HUES6 (cell line): ENCODE measurements around the gene SULT4A1.

Source experiments
- H3K27ac ChIP-seq: 2 replicates; pipeline ENCODE4 v1.7.0; 2013; ENCODE audit warnings: low read depth, mild to moderate bottlenecking, low read length, inconsistent platforms
- H3K27me3 ChIP-seq: 2 replicates; pipeline ENCODE4 v1.6.1; 2013; ENCODE audit warnings: low read length; ENCODE audit not compliant: control insufficient read depth, insufficient read depth
- H3K36me3 ChIP-seq: 2 replicates; pipeline ENCODE4 v1.6.1; 2013; ENCODE audit warnings: low read length; ENCODE audit not compliant: control insufficient read depth, insufficient read depth
- H3K4me1 ChIP-seq: 2 replicates; pipeline ENCODE4 v1.6.1; 2013; ENCODE audit warnings: low read length; ENCODE audit not compliant: control insufficient read depth, insufficient read depth
- H3K4me3 ChIP-seq: 2 replicates; pipeline ENCODE4 v1.5.1; 2013; ENCODE audit warnings: low read depth, low read length
- H3K9ac ChIP-seq: one replicate; pipeline ENCODE4 v1.6.1; 2013; ENCODE audit warnings: mild to moderate bottlenecking, low read length
- H3K9me3 ChIP-seq: 2 replicates; pipeline ENCODE4 v1.6.1; 2013; ENCODE audit warnings: low read depth, low read length; ENCODE audit not compliant: control insufficient read depth, insufficient read depth

The SULT4A1 gene

DNA sequence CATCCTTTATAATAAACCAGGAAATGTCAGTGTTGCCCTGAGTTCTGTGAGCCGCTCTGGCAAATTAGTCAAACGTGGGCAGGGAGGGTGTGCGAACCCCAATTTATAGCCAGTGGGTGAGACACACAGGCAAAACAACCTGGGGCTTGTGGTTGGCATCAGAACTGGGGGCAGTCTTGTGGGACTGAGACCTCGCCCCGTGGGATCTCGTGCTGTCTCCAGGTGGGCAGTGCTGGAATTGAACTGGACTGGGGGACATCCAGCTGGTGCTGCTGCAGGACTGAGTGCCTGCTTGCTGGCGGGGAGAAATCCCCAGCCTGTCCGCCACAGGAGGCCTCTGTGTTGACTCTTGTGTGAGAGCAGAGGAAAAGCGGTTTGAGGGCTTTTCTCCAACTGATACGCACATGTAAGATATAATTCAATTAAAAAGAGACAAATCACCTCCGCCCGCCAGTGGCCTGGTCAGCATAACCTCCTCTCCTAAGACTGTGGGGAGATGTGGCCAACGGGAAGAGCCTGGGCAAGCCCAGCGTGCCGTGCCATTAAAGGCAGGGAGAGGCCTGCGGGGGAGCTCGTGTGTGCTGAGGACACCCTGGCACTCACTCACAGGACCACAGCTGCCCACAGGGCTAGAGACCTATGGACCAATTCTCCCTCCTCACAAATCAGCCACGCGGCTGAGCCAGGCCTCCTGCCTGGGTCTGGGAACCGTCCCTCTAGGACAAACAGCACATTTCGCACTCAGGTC lies 18.4 kb downstream of the SULT4A1 start:
- no peaks in the 10 kb centered on the region for H3K27me3 ChIP-seq
- no peak overlapping the region for H3K9ac ChIP-seq
- H3K4me1 ChIP-seq, result peaks cover 12% of the 10 kb centered on the region
- H3K4me3 ChIP-seq, result no peak overlapping the region
- H3K36me3 ChIP-seq, result peaks cover 6% of the 10 kb centered on the region
- no peak overlapping the region for H3K27ac ChIP-seq
- H3K9me3 ChIP-seq, result no peaks in the 10 kb centered on the region

DNA sequence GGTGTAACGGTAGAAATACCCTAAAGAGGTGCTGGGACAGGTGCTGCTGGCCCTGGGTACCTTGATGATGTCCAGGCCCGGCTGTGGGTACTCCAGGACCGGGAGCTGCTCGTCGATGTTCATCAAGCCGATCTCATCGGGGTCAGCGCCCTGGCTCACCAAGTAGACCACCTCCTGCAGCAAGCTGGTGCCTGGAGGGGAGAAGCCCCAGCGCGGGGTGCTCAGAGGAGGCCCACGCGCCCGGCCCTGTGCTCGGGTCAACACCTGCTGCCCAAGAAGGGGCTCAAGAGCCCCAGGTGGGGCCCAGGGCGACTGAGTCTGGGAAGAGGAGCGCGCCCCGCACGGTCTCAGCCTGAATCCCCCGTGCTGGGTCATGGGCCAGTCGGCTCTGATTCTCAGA lies 20.6 kb downstream of the SULT4A1 start:
- Histone ChIP-seq H3K36me3 (peaks cover 28% of the 10 kb centered on the region), H3K9me3 (no peaks in the 10 kb centered on the region), H3K27me3 (no peaks in the 10 kb centered on the region), H3K9ac (no peak overlapping the region), H3K4me1 (peaks cover 7% of the 10 kb centered on the region), H3K27ac (no peak overlapping the region), H3K4me3 (no peak overlapping the region)

DNA sequence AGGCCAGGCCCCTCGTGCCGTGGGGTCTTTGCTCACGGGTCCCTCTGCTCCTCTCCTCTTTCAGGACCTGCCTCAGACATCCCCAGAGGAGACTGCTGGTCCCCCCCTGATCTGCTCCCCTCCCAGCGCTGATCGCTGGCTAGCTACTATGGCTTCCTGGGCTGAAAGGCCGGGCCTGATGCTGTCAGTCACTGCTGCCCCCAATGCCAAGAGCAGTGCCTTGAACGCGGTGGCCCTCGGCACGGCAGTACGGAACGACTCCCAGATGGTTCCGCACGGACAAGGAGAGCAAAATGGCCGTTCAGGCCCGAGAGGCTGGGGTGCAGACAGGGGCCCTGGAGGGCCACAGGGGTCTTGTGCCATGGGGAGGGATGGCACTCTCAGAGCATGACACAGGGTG lies 21.5 kb downstream of the SULT4A1 start:
- Histone ChIP-seq H3K27me3 (no peaks in the 10 kb centered on the region), H3K27ac (no peak overlapping the region), H3K36me3 (peaks cover 32% of the 10 kb centered on the region), H3K9ac (no peak overlapping the region), H3K4me1 (peaks cover under 1% of the 10 kb centered on the region; the same call in 1 of the 2 replicates), H3K4me3 (no peak overlapping the region), H3K9me3 (no peaks in the 10 kb centered on the region)

DNA sequence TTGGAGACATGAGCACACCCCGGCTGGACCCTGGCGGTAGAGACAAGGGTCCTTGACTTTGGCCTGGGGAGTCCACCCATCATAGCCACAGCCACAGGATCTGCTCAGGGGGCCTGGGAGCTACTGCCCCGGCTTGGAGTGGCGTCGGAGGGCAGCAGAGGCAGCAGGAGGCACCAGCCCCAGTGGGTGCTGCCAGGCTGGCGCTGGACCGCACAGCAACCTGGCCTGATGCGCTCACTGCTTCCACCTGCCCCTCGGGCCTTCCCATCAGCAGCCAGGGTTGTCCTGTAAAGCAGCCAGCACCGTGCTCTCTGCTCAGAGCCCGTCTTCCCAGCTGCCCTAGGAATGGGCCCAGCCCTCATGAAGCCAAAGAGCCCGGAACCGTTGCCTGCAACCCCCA lies 21.9 kb downstream of the SULT4A1 start:
- Histone ChIP-seq H3K27me3 (no peaks in the 10 kb centered on the region), H3K4me1 (no peaks in the 10 kb centered on the region; the same call in 1 of the 2 replicates), H3K4me3 (no peak overlapping the region), H3K36me3 (peaks cover 36% of the 10 kb centered on the region), H3K27ac (no peak overlapping the region), H3K9me3 (no peaks in the 10 kb centered on the region), H3K9ac (no peak overlapping the region)

DNA sequence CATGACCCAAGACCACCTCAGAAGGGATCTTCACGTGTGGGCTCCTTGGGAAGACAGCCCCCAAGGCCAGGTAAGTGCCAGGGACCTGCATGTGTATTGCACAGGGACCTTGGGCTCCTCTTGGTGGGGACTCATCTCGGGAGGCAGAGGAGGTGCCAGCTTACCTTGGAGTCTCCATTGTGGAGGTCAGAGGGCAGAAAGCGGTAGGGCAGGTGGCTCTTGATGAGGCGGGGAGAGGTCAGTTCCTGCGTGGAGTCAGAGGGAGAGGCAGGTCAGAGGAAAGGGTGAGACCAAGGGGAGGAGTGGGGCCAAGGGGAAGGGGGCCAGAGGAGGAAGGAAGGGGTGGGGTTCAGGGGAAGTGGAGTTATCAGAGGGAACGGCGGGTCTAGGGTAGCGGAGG lies 22.5 kb downstream of the SULT4A1 start:
- no peaks in the 10 kb centered on the region for H3K9me3 ChIP-seq
- H3K27ac ChIP-seq, result 0 out of 2 replicates have a peak overlapping the region, but pooled peaks have one; percentile 11
- H3K27me3 ChIP-seq, result no peaks in the 10 kb centered on the region
- no peak overlapping the region for H3K4me3 ChIP-seq
- H3K36me3 ChIP-seq, result peaks cover 40% of the 10 kb centered on the region
- H3K9ac ChIP-seq, result no peak overlapping the region
- no peaks in the 10 kb centered on the region for H3K4me1 ChIP-seq

DNA sequence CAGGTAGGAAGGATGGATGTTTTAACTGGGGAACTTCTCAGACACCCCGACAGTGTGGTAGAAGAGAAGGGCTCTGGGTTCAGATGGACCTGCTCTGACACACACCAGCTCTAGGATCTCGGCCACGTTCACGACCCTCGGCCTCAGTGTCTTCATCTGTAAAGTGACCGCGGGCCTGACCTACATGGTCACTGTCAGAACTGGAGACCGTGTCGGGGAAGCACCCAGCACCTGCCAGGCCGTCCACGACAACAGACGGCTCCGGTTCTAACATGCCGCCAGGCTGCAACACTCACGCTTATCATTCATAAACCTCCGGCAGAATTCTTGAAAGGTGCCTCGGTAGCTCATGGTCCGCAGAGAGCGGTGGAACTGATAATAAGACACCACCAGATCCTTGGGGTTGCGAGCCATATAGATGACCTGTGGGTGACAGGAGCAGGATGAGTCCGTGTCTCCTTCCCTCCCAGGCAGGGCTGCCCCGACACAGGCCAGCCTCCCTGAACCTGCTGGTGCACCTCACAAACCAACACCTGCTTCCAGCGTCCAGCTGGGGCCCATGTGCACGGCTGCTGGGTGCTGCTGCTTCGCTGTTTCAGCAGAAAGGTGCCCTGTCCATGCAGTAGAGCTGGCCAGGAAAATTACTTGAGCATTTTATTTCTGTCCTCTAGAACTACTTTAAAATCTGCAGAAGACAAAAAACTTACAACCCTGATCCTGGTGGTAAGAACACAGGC lies 23.6 kb downstream of the SULT4A1 start:
- H3K27ac ChIP-seq, result no peak overlapping the region
- no peaks in the 10 kb centered on the region for H3K27me3 ChIP-seq
- no peak overlapping the region for H3K9ac ChIP-seq
- no peak overlapping the region for H3K4me3 ChIP-seq
- no peaks in the 10 kb centered on the region for H3K4me1 ChIP-seq
- no peaks in the 10 kb centered on the region for H3K9me3 ChIP-seq
- peaks cover 42% of the 10 kb centered on the region for H3K36me3 ChIP-seq

DNA sequence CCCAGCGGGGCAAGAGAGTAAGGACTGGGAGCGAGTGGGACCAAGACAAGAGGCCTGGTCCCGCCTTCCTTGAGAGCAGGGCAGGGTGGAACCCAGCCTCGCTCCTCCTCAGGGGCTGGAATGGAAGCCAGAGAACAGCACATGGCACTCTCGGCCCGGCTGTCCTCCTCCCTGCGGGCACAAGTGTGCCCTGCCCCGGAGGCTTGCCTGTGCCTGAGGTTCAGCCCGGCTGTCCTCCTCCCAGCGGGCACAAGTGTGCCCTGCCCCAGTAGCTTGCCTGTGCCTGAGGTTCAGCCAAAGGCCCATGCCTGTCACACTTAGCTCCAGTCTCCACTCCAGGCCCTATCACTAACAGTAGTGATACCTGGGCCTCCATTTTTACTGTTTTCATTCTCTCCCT lies 24.2 kb downstream of the SULT4A1 start:
- H3K4me1 ChIP-seq, result no peaks in the 10 kb centered on the region
- no peak overlapping the region for H3K4me3 ChIP-seq
- H3K9ac ChIP-seq, result no peak overlapping the region
- H3K27me3 ChIP-seq, result no peaks in the 10 kb centered on the region
- H3K9me3 ChIP-seq, result no peaks in the 10 kb centered on the region
- peaks cover 46% of the 10 kb centered on the region for H3K36me3 ChIP-seq
- no peak overlapping the region for H3K27ac ChIP-seq

DNA sequence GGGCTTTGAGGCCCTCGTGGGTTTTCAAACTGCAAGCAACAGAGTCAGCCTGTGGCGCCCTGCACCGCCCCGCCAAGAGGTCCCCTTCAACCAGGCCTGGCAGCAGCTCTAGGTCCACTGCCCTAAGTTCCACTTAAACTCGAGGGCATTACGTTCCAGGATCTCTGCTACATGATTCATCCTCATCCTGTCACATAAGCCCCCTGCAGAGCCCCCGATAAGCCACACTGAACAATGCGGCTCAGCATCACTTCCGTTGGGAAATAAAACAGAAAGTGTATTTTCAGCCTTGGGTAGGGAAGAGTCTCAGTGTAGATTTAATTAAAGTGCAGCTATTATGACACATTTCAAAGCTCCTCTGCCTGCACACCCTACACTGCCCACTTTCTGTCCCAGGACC lies 24.6 kb downstream of the SULT4A1 start:
- Histone ChIP-seq H3K4me3 (no peak overlapping the region), H3K9me3 (no peaks in the 10 kb centered on the region), H3K9ac (no peak overlapping the region), H3K27me3 (no peaks in the 10 kb centered on the region), H3K27ac (no peak overlapping the region), H3K4me1 (no peaks in the 10 kb centered on the region), H3K36me3 (peaks cover 46% of the 10 kb centered on the region)

DNA sequence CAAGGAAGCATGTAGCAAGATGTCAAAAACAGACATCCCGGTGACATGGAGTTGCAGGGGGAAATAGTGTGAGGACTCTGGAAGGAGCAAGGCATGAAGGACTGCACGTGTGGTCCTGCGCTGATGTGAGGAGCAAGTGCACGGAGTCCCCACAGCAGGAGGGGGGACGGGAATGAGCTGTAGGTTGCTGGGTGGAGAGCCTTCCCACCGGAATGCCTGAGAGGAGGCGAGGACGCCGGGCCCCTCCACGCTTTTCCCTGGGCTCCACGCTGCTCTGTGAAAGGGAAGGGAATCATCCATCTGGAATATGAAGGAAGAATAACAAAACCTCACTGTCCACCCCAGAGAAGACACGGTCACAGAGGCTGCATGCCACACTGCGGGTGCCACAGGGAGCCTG lies 26.6 kb downstream of the SULT4A1 start:
- H3K4me1 ChIP-seq, result no peaks in the 10 kb centered on the region
- no peaks in the 10 kb centered on the region for H3K27me3 ChIP-seq
- no peaks in the 10 kb centered on the region for H3K9me3 ChIP-seq
- peaks cover 61% of the 10 kb centered on the region for H3K36me3 ChIP-seq
- no peak overlapping the region for H3K27ac ChIP-seq
- H3K4me3 ChIP-seq, result no peak overlapping the region
- no peak overlapping the region for H3K9ac ChIP-seq

DNA sequence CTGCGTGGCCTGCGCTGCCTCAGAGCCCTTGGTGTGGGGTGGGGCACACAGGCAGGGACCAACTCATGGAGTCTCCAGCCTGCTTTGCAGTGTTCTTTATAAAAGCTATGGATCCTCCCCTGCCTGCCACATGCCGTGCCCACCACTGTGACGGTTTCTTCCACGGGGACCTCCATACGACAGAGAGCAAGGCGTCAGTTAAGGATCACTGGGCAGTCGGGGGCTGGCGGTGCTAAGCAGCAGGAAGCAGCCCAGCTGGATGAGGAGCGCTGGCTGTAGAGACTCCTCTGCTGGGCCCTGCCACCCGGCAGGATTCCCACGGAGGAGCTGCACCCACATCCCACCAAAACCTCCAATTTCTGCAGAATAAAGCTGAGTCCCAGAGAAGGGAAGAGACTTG lies 27.1 kb downstream of the SULT4A1 start:
- Histone ChIP-seq H3K9me3 (no peaks in the 10 kb centered on the region), H3K36me3 (peaks cover 67% of the 10 kb centered on the region), H3K9ac (no peak overlapping the region), H3K4me1 (no peaks in the 10 kb centered on the region), H3K27ac (no peak overlapping the region), H3K4me3 (no peak overlapping the region), H3K27me3 (no peaks in the 10 kb centered on the region)
